ENCODE results near the gene MIS18BP1.
A peak's percentile ranks its signal among the peaks of the same experiment; 100 is the strongest.

The MIS18BP1 gene

DNA sequence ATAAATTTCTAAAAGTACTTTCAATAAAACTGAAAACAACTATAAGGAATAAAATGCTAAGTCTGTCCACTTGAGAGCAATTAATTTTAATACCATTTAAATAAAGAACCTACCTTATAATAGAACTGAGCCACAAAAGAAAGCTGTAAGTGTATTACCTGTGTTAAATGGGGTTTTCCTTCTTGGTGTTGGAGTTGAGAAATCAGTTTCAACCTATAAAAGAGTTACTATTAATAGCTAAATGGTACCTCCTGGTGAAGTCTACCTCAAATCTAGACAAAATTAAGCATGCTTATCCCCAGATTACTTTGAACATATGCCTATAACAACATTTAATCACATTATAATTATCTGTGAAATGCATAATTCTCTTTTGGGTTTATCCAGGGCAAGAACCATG, 48.8 kb downstream of the MIS18BP1 start:
- in situ Hi-C loops (cut with MboI; ENCODE audit: low sequenced_read_pairs, unreplicated experiment): no loop called here
- DNase-seq (ENCODE audit: low spot score): no peak
- TF ChIP-seq, protein P1, sequence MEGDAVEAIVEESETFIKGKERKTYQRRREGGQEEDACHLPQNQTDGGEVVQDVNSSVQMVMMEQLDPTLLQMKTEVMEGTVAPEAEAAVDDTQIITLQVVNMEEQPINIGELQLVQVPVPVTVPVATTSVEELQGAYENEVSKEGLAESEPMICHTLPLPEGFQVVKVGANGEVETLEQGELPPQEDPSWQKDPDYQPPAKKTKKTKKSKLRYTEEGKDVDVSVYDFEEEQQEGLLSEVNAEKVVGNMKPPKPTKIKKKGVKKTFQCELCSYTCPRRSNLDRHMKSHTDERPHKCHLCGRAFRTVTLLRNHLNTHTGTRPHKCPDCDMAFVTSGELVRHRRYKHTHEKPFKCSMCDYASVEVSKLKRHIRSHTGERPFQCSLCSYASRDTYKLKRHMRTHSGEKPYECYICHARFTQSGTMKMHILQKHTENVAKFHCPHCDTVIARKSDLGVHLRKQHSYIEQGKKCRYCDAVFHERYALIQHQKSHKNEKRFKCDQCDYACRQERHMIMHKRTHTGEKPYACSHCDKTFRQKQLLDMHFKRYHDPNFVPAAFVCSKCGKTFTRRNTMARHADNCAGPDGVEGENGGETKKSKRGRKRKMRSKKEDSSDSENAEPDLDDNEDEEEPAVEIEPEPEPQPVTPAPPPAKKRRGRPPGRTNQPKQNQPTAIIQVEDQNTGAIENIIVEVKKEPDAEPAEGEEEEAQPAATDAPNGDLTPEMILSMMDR (IDR thresholded peaks at IDR 0.05; ENCODE audit: borderline replicate concordance, control extremely low read depth, extremely low read depth, insufficient read depth, missing control alignments): no peak

DNA sequence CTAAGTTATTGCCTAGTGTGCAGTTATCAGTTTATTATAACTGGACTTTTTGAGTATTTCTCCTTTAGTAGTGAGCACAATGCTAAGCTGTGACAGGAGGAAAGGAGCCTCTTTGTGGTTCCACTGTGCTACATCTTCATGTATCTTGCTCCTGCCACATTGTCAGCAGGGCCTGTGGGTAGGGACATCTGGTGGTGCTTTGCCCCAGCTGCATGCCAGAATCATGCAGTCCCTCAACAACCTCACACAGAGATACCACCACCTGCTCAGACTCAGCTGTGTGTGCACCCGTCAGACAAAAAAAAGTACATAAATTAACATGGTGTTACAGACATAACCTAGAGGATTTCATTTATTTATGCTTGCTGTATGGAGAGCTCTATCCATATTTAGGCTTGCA, 51.1 kb downstream of the MIS18BP1 start:
- TF ChIP-seq, protein P1 (IDR thresholded peaks at IDR 0.05; ENCODE audit: borderline replicate concordance, control extremely low read depth, extremely low read depth, insufficient read depth, missing control alignments): peak; percentile 42
- in situ Hi-C loops (cut with MboI; ENCODE audit: low sequenced_read_pairs, unreplicated experiment): no loop called here
- no peak for DNase-seq (ENCODE audit: low spot score)

DNA sequence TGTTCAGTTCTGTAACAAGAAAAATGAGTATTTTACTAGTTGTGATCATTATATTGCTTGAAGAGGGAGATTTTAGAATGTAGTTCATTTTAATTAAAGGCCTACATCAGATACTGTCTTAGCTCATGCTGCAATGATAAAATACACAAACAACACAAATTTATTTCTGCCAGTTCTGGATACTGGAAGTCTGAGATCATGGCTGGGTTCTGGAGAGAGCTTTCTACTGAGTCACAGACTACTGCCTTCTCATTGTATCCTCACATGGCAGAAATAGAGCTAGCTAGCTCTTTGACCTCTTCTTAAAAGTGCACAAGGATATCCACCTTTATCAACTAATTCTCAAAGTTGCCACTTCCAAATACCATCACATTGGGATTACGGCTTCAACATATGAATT, 53.8 kb downstream of the MIS18BP1 start:
- no peak for DNase-seq (ENCODE audit: low spot score)
- in situ Hi-C loops (cut with MboI; ENCODE audit: low sequenced_read_pairs, unreplicated experiment): no loop called here
- TF ChIP-seq, protein P1 (IDR thresholded peaks at IDR 0.05; ENCODE audit: borderline replicate concordance, control extremely low read depth, extremely low read depth, insufficient read depth, missing control alignments): no peak

DNA sequence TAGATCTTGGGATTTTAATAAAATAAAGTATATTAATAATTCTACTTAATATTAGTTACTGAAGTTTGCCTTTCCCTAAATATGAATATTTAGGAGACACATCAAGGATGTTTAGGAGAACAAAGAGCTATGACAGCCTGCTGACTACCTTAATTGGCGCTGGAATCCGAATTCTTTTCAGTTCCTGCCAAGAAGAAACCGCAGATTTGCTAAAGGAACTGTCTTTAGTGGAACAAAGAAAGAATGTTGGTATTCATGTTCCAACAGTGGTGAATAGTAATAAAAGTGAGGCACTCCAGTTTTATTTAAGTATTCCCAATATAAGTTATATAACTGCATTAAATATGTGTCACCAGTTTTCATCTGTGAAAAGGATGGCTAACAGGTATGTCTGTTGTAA, 54.5 kb downstream of the MIS18BP1 start:
- TF ChIP-seq, protein P1 (IDR thresholded peaks at IDR 0.05; ENCODE audit: borderline replicate concordance, control extremely low read depth, extremely low read depth, insufficient read depth, missing control alignments): no peak
- DNase-seq (ENCODE audit: low spot score): no peak
- in situ Hi-C loops (cut with MboI; ENCODE audit: low sequenced_read_pairs, unreplicated experiment): no loop called here

DNA sequence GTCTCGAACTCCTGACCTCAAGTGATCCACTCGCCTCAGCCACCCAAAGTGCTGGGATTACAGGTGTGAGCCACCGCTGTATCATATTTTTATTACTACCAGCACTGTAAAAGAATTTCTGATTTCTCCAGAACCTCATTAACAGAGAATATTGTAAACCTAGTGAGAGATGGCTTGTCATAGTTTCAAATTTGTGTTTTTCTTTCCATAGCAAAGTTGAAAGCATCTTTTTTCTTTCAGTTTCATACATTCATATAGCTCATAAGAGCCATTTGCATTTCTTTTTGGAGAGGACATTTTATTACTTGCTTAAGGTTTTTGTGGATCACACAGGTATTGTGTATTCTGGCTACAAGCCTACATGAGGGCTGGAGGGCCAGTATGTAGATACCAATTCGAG, 58.0 kb downstream of the MIS18BP1 start:
- TF ChIP-seq, protein P1 (IDR thresholded peaks at IDR 0.05; ENCODE audit: borderline replicate concordance, control extremely low read depth, extremely low read depth, insufficient read depth, missing control alignments): no peak
- in situ Hi-C loops (cut with MboI; ENCODE audit: low sequenced_read_pairs, unreplicated experiment): no loop called here
- DNase-seq (ENCODE audit: low spot score): no peak

DNA sequence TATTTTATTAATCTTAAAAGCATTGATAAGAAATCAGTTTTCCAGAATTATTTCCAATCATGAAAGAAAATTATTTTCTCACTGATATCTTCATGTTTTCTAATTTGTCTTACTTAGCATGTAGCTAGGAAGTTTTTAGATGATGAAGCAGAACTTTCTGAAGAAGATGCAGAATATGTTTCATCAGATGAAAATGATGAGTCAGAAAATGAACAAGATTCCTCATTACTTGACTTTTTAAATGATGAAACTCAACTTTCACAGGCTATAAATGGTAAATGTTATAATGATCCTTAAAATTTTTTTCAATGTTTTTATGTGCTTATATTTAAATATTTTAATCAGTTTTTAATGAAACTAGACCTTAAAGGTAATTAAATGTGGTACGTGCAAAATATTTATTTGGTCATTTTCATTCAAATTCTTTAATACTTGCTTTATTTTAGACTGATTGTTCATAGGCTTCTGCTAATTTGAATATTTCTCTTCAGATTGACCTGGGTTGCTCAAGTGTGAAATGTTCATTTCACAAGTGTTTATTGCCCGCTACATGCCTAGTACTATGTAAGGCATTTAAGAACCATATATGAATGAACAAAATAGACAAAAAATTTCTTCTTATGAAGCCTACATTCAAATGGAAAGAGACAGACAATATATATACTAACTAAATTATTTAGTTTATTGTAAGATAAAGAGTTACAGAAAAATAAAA, 67.7 kb downstream of the MIS18BP1 start:
- no peak for DNase-seq (ENCODE audit: low spot score)
- in situ Hi-C loops (cut with MboI; ENCODE audit: low sequenced_read_pairs, unreplicated experiment): no loop called here
- TF ChIP-seq, protein P1 (IDR thresholded peaks at IDR 0.05; ENCODE audit: borderline replicate concordance, control extremely low read depth, extremely low read depth, insufficient read depth, missing control alignments): no peak
